Astrocyte (in vitro differentiated cells and primary cell): ENCODE measurements around the gene LYPD6B. TPM values are rescaled to one million over a fixed set of nuclear protein-coding genes. Genes with fewer than 3 reads are reported as not detected.

Source experiments
- DNase-seq: peaks from one replicate; pipeline ENCODE4 v3.0.0-alpha.2; 2010; ENCODE audit warnings: low read depth
- FAIRE-seq: peaks from 2 replicates; lab custom pipeline; 2011; peaks lifted over from hg19 to GRCh38; lab: Jason Lieb, UNC
- H2AFZ ChIP-seq: 2 replicates; pipeline ENCODE4 v1.6.0; 2012; ENCODE audit warnings: low read depth, low read length, inconsistent platforms
- H3K27ac ChIP-seq: 2 replicates; pipeline ENCODE4 v1.5.1; 2011; ENCODE audit warnings: low read depth, low read length, inconsistent platforms
- H3K27me3 ChIP-seq: 2 replicates; pipeline ENCODE4 v1.6.0; 2011; ENCODE audit warnings: low read length, inconsistent platforms; ENCODE audit not compliant: insufficient read depth
- H3K36me3 ChIP-seq: 2 replicates; pipeline ENCODE4 v1.5.1; 2011; ENCODE audit warnings: low read length, inconsistent platforms; ENCODE audit not compliant: insufficient read depth
- H3K4me1 ChIP-seq: 2 replicates; pipeline ENCODE4 v1.5.1; 2011; ENCODE audit warnings: low read length, inconsistent platforms; ENCODE audit not compliant: insufficient read depth
- H3K4me2 ChIP-seq: 2 replicates; pipeline ENCODE4 v1.6.0; 2012; ENCODE audit warnings: low read length, inconsistent platforms
- H3K4me3 ChIP-seq: 2 replicates; pipeline ENCODE4 v1.5.1; 2011; ENCODE audit warnings: low read depth, mild to moderate bottlenecking, low read length, inconsistent platforms; ENCODE audit not compliant: insufficient read depth
- H3K79me2 ChIP-seq: 2 replicates; pipeline ENCODE4 v1.6.0; 2012; ENCODE audit warnings: mild to moderate bottlenecking, low read length, inconsistent platforms; ENCODE audit not compliant: insufficient read depth
- H3K9ac ChIP-seq: 2 replicates; pipeline ENCODE4 v1.6.0; 2012; ENCODE audit warnings: mild to moderate bottlenecking, low read length, inconsistent platforms
- H3K9me3 ChIP-seq: 2 replicates; pipeline ENCODE4 v1.5.1; 2012; ENCODE audit warnings: low read depth, mild to moderate bottlenecking, low read length, inconsistent platforms; ENCODE audit not compliant: insufficient read depth
- H4K20me1 ChIP-seq: 2 replicates; pipeline ENCODE4 v1.6.0; 2012; ENCODE audit warnings: low read length, inconsistent platforms; ENCODE audit not compliant: insufficient read depth
- H3K27ac Mint-ChIP-seq: one replicate; pipeline ENCODE4 v1.8.0; 2021; ENCODE audit warnings: mild to moderate bottlenecking, mixed read lengths; ENCODE audit not compliant: unreplicated experiment
- H3K27me3 Mint-ChIP-seq: one replicate; pipeline ENCODE4 v1.8.0; 2021; ENCODE audit warnings: low read depth, mixed read lengths; ENCODE audit not compliant: unreplicated experiment
- H3K36me3 Mint-ChIP-seq: one replicate; pipeline ENCODE4 v1.8.0; 2021; ENCODE audit warnings: low read depth, mixed read lengths; ENCODE audit not compliant: unreplicated experiment
- H3K4me1 Mint-ChIP-seq: one replicate; pipeline ENCODE4 v1.8.0; 2021; ENCODE audit warnings: low read depth, mixed read lengths; ENCODE audit not compliant: unreplicated experiment
- H3K4me3 Mint-ChIP-seq: one replicate; pipeline ENCODE4 v1.8.0; 2021; ENCODE audit warnings: mild to moderate bottlenecking, moderate library complexity, mixed read lengths; ENCODE audit not compliant: unreplicated experiment
- H3K9me3 Mint-ChIP-seq: one replicate; pipeline ENCODE4 v1.8.0; 2021; ENCODE audit warnings: mild to moderate bottlenecking, mixed read lengths; ENCODE audit not compliant: unreplicated experiment
- EZH2 ChIP-seq: IDR thresholded peaks from 2 replicates; pipeline ENCODE4 v1.6.1; 2012; ENCODE audit warnings: mild to moderate bottlenecking, low read length, inconsistent platforms; ENCODE audit not compliant: insufficient read depth
- total RNA-seq: library from RNA; stranded (reverse); gene quantifications from 2 replicates; pipeline ENCODE4 v1.2.1, GENCODE V29; 2021
- TF ChIP-seq, protein P1 (sequence below): IDR thresholded peaks from 2 replicates; pipeline ENCODE4 v1.5.1; 2011; ENCODE audit warnings: low read depth, mild to moderate bottlenecking, inconsistent platforms, low read length, moderate library complexity; ENCODE audit not compliant: insufficient read depth

LYPD6B gene
- total RNA-seq, 1 donor from 2014 or later, result 1.2 TPM

DNA sequence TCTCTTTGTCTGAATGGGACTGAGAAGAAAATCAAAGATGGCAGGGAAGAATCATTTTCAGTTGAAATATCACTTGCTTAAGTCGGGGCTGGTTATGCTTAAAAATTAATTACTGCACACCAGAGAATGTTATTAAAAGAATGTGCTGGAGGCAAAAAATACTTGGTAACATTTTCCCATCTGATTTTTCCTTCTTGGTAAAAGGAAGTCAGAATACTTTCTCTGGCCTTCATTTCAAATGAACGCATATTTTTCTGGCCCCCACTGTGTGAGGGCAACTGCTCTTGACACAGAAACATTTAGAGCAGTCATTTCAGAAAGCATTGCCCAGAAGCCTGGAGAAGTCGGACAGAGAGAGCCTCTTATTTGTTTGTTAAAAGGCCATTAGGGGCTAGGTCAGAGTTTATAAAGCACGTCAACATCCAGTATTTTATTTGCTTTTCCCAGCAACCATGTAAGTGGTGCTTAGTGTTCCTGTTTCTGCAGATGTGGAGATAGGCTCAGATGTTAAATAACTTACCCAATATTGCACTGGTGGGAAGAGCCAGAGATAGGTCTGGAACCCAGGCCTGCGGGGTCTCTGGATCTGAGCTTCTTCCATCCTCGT, 32.9 kb upstream of the LYPD6B start:
- Mint-ChIP-seq H3K36me3 (peaks cover 21% of the 10 kb centered on the region), H3K27ac (peak overlapping the region; percentile 31), H3K9me3 (no peaks in the 10 kb centered on the region), H3K4me3 (no peak overlapping the region), H3K4me1 (peaks cover 9% of the 10 kb centered on the region), H3K27me3 (no peaks in the 10 kb centered on the region)
- Histone ChIP-seq H3K4me3 (no peak overlapping the region), H3K27me3 (peaks cover 2% of the 10 kb centered on the region), H4K20me1 (no peaks in the 10 kb centered on the region), H3K4me1 (no peaks in the 10 kb centered on the region), H3K79me2 (no peaks in the 10 kb centered on the region), H3K9ac (no peak overlapping the region), H3K9me3 (no peaks in the 10 kb centered on the region), H3K36me3 (no peaks in the 10 kb centered on the region), H2AFZ (no peak overlapping the region), H3K27ac (peak overlapping the region; percentile 25), H3K4me2 (peak overlapping the region; percentile 3)
- FAIRE-seq (no peak), DNase-seq (no peak)
- no peak for TF ChIP-seq EZH2
- TF ChIP-seq, protein P1, sequence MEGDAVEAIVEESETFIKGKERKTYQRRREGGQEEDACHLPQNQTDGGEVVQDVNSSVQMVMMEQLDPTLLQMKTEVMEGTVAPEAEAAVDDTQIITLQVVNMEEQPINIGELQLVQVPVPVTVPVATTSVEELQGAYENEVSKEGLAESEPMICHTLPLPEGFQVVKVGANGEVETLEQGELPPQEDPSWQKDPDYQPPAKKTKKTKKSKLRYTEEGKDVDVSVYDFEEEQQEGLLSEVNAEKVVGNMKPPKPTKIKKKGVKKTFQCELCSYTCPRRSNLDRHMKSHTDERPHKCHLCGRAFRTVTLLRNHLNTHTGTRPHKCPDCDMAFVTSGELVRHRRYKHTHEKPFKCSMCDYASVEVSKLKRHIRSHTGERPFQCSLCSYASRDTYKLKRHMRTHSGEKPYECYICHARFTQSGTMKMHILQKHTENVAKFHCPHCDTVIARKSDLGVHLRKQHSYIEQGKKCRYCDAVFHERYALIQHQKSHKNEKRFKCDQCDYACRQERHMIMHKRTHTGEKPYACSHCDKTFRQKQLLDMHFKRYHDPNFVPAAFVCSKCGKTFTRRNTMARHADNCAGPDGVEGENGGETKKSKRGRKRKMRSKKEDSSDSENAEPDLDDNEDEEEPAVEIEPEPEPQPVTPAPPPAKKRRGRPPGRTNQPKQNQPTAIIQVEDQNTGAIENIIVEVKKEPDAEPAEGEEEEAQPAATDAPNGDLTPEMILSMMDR, result no peak

DNA sequence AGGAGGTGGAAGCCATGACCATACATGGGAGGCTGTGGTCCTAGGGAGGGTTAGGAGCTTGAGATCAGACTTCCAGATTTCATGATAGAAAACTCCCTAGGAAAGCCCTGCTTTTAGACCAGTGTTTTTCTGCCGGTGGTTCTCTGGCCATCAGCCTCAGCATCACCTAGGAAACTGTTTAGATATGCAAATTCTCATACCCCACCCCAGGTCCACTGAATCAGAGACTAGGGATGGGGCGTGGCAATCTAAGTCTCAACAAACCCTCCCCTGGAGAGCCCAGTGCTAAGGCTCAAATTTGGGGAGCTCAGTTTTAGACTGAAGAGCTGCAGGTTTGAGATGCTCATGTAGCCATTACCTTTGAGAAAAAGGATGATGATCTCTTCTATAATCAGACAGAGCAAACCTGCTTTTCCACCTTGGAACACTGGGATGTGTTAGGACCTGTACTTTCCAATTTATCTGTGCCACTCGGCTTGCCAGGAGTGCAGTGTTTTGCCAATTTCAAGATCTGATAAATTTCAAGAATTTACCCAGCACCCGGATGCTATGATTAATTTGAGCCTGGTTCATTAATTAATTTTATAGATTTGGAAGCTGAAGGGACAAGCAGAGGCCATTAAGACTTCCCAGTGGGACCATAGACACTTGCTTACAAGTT, 31.5 kb upstream of the LYPD6B start:
- H3K4me1 Mint-ChIP-seq, result peaks cover 9% of the 10 kb centered on the region
- Histone ChIP-seq H3K4me3 (no peak overlapping the region), H2AFZ (no peak overlapping the region)

More for the DNA sequence above, 31.5 kb upstream of the LYPD6B start:
- Histone ChIP-seq H3K4me1 (no peaks in the 10 kb centered on the region), H4K20me1 (no peaks in the 10 kb centered on the region), H3K9ac (no peak overlapping the region), H3K36me3 (no peaks in the 10 kb centered on the region), H3K27me3 (no peaks in the 10 kb centered on the region), H3K27ac (no peak overlapping the region), H3K79me2 (no peaks in the 10 kb centered on the region), H3K4me2 (no peak overlapping the region), H3K9me3 (no peaks in the 10 kb centered on the region)
- no peaks in the 10 kb centered on the region for H3K27me3 Mint-ChIP-seq
- no peak for TF ChIP-seq EZH2
- TF ChIP-seq, protein P1, result no peak
- peaks cover 16% of the 10 kb centered on the region for H3K36me3 Mint-ChIP-seq
- FAIRE-seq (no peak), DNase-seq (no peak)
- H3K4me3 Mint-ChIP-seq, result no peak overlapping the region
- no peaks in the 10 kb centered on the region for H3K9me3 Mint-ChIP-seq
- no peak overlapping the region for H3K27ac Mint-ChIP-seq
